22Rv1 (cell line): ENCODE data around the gene CDK11A.

Source experiments
- ZFX ChIP-seq: fragments of 450-650 bp; IDR thresholded peaks from 2 replicates; pipeline ENCODE4 v1.6.1; 2017; ENCODE audit warnings: antibody characterized with exemption, borderline replicate concordance
- TF ChIP-seq, protein P1 (sequence below): fragments of 450-650 bp; IDR thresholded peaks from 2 replicates; pipeline ENCODE4 v1.5.1; 2017; ENCODE audit warnings: mild to moderate bottlenecking

DNA sequence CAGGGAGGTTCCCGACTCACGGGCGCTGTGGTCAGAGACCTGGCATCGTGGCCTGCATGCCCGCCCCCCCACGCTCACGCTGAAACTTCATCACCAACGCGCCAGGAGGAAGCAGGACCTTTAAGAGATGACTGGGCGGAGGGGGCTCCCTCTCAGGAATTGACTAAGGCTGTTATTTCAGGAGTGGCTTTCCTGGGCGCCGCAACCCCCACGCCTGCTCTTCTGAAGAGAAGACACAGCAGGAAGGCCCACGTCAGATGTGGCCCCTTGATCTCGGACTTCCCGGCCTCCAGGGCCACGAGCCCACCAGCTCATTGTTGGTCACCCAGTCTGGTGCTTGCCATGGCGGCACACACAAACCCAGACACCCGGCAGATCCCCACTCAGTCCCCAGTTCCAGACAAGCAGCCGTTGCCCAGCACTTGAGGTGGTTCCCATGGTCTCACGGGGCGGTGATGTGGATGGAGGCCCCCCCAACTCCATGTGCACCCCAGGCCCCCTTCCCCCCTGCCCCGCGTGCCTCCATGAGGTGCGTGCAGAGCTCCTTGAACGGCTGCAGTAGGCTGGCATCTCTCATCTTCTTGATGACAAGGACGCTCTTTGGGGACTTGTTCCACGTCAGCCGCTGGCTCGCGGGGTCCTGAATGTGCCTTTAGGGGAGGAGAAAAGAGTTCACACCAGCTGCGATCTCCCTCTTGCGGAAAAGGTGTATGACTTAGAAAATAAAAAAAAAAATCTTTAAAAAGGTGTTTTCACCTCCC is 32.7 kb upstream of the CDK11A start:
- TF ChIP-seq, protein P1, sequence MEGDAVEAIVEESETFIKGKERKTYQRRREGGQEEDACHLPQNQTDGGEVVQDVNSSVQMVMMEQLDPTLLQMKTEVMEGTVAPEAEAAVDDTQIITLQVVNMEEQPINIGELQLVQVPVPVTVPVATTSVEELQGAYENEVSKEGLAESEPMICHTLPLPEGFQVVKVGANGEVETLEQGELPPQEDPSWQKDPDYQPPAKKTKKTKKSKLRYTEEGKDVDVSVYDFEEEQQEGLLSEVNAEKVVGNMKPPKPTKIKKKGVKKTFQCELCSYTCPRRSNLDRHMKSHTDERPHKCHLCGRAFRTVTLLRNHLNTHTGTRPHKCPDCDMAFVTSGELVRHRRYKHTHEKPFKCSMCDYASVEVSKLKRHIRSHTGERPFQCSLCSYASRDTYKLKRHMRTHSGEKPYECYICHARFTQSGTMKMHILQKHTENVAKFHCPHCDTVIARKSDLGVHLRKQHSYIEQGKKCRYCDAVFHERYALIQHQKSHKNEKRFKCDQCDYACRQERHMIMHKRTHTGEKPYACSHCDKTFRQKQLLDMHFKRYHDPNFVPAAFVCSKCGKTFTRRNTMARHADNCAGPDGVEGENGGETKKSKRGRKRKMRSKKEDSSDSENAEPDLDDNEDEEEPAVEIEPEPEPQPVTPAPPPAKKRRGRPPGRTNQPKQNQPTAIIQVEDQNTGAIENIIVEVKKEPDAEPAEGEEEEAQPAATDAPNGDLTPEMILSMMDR = no peak
- no peak for TF ChIP-seq ZFX
